Activated naive CD8-positive, alpha-beta T cell treated with anti-CD3 and anti-CD28 coated beads, Interleukin-2, amount 10 ng/mL, durations not matched to agents 7 days and 5 days (primary cell): ENCODE data around the gene COL1A1. TPM values are rescaled to one million over a fixed set of nuclear protein-coding genes. Genes with fewer than 3 reads are reported as not detected.
A peak's percentile ranks its signal among the peaks of the same experiment; 100 is the strongest.

Experiments
- ATAC-seq: fragments of 150-1000 bp; cut with Tn5 transposase; one replicate; pipeline ENCODE4 v1.10.0; 2021; ENCODE audit warnings: low read depth, moderate library complexity
- POLR2A ChIA-PET: fragments of 350-600 bp; sonication (Branson Sonifier 250); formaldehyde crosslinking; loops from one replicate; lab custom pipeline; 2021; ENCODE audit warnings: antibody characterized with exemption; lab: Charles Lee
- DNase-seq: peaks from one replicate; pipeline ENCODE4 v3.0.0; 2021
- H3K27ac Mint-ChIP-seq: one replicate; pipeline ENCODE4 v1.8.0; 2022; ENCODE audit warnings: mild to moderate bottlenecking, mixed read lengths
- H3K27me3 Mint-ChIP-seq: one replicate; pipeline ENCODE4 v1.8.0; 2022; ENCODE audit warnings: mild to moderate bottlenecking, moderate library complexity, mixed read lengths
- H3K36me3 Mint-ChIP-seq: one replicate; pipeline ENCODE4 v1.8.0; 2021; ENCODE audit warnings: mild to moderate bottlenecking, mixed read lengths
- H3K4me1 Mint-ChIP-seq: one replicate; pipeline ENCODE4 v1.8.0; 2021; ENCODE audit warnings: mixed read lengths
- H3K4me3 Mint-ChIP-seq: one replicate; pipeline ENCODE4 v1.8.0; 2022; ENCODE audit warnings: mild to moderate bottlenecking, moderate library complexity, mixed read lengths
- H3K9me3 Mint-ChIP-seq: one replicate; pipeline ENCODE4 v1.8.0; 2021; ENCODE audit warnings: mixed read lengths
- total RNA-seq, 2 experiments: library from RNA; stranded (reverse); gene quantifications; one replicate each; pipeline ENCODE4 v1.2.3, GENCODE V29; 2021

Gene COL1A1
- total RNA-seq, 2 experiments from 2014 or later: 0.78 to 0.96 TPM

- peaks cover 21% of the 10 kb centered on the region for H3K4me1 Mint-ChIP-seq
- DNase-seq (no peak), ATAC-seq (no peak)
- no peaks in the 10 kb centered on the region for H3K9me3 Mint-ChIP-seq
- peak overlapping the region; percentile 88 for H3K27ac Mint-ChIP-seq
- POLR2A ChIA-PET: no interaction called here
- no peaks in the 10 kb centered on the region for H3K36me3 Mint-ChIP-seq
- H3K27me3 Mint-ChIP-seq: peaks cover 2% of the 10 kb centered on the region
- H3K4me3 Mint-ChIP-seq: peak overlapping the region; percentile 62
Observed at GRCh38 chr17:50184064-50184463, 17.4 kb downstream of the COL1A1 start.

GRCh38 chr17:50183421-50183994 lies 17.9 kb downstream of the COL1A1 start:
- H3K27ac Mint-ChIP-seq: peak overlapping the region; percentile 88
- H3K27me3 Mint-ChIP-seq: peaks cover 2% of the 10 kb centered on the region
- peak overlapping the region; percentile 62 for H3K4me3 Mint-ChIP-seq
- H3K36me3 Mint-ChIP-seq: no peaks in the 10 kb centered on the region
- H3K9me3 Mint-ChIP-seq: no peaks in the 10 kb centered on the region
- peaks cover 22% of the 10 kb centered on the region for H3K4me1 Mint-ChIP-seq
- ATAC-seq: peak; percentile 46
- POLR2A ChIA-PET: no interaction called here
- DNase-seq: no peak

GRCh38 chr17:50182783-50183420 lies 18.5 kb downstream of the COL1A1 start:
- no peaks in the 10 kb centered on the region for H3K9me3 Mint-ChIP-seq
- H3K4me3 Mint-ChIP-seq: no peak overlapping the region
- peaks cover 2% of the 10 kb centered on the region for H3K27me3 Mint-ChIP-seq
- ATAC-seq (no peak), DNase-seq (no peak)
- peak overlapping the region; percentile 69 for H3K27ac Mint-ChIP-seq
- POLR2A ChIA-PET: no interaction called here
- peaks cover 28% of the 10 kb centered on the region for H3K4me1 Mint-ChIP-seq
- H3K36me3 Mint-ChIP-seq: no peaks in the 10 kb centered on the region

- Mint-ChIP-seq H3K36me3 (no peaks in the 10 kb centered on the region), H3K4me3 (no peak overlapping the region), H3K9me3 (no peaks in the 10 kb centered on the region), H3K27me3 (peaks cover 2% of the 10 kb centered on the region), H3K4me1 (peaks cover 28% of the 10 kb centered on the region), H3K27ac (peak overlapping the region; percentile 26)
- no peak for ATAC-seq
- POLR2A ChIA-PET: no interaction called here
- DNase-seq: no peak
Observed at GRCh38 chr17:50181591-50182560, 19.6 kb downstream of the COL1A1 start.

GRCh38 chr17:50181144-50181543 lies 20.3 kb downstream of the COL1A1 start:
- peaks cover 28% of the 10 kb centered on the region for H3K4me1 Mint-ChIP-seq
- H3K36me3 Mint-ChIP-seq: no peaks in the 10 kb centered on the region
- no peak for DNase-seq
- no peak overlapping the region for H3K27ac Mint-ChIP-seq
- POLR2A ChIA-PET: no interaction called here
- H3K27me3 Mint-ChIP-seq: peaks cover 2% of the 10 kb centered on the region
- H3K4me3 Mint-ChIP-seq: no peak overlapping the region
- no peaks in the 10 kb centered on the region for H3K9me3 Mint-ChIP-seq
- no peak for ATAC-seq

GRCh38 chr17:50180620-50181019 lies 20.8 kb downstream of the COL1A1 start:
- DNase-seq (no peak), ATAC-seq (no peak)
- Mint-ChIP-seq H3K9me3 (no peaks in the 10 kb centered on the region), H3K27me3 (peaks cover 2% of the 10 kb centered on the region), H3K4me1 (peaks cover 28% of the 10 kb centered on the region), H3K36me3 (no peaks in the 10 kb centered on the region), H3K4me3 (no peak overlapping the region), H3K27ac (no peak overlapping the region)
- POLR2A ChIA-PET: no interaction called here

- ATAC-seq (no peak), DNase-seq (no peak)
- Mint-ChIP-seq H3K36me3 (no peaks in the 10 kb centered on the region), H3K4me1 (peaks cover 28% of the 10 kb centered on the region), H3K27me3 (peaks cover 2% of the 10 kb centered on the region), H3K9me3 (no peaks in the 10 kb centered on the region), H3K27ac (peak overlapping the region; percentile 47), H3K4me3 (no peak overlapping the region)
- POLR2A ChIA-PET: no interaction called here
Observed at GRCh38 chr17:50180111-50180510, 21.3 kb downstream of the COL1A1 start.

- H3K27me3 Mint-ChIP-seq: peaks cover 2% of the 10 kb centered on the region
- DNase-seq (peak; percentile 53), ATAC-seq (peak; percentile 84)
- POLR2A ChIA-PET: interaction anchor here (1.2 kb wide), 1 partner anchor 18 kb away, joined by 4 read pairs; no protein-coding TSS in a partner anchor
- peak overlapping the region; percentile 6 for H3K27ac Mint-ChIP-seq
- no peaks in the 10 kb centered on the region for H3K9me3 Mint-ChIP-seq
- H3K36me3 Mint-ChIP-seq: no peaks in the 10 kb centered on the region
- peak overlapping the region; percentile 28 for H3K4me3 Mint-ChIP-seq
- H3K4me1 Mint-ChIP-seq: peaks cover 18% of the 10 kb centered on the region
Observed at GRCh38 chr17:50177983-50178834, 23.2 kb downstream of the COL1A1 start.

- Mint-ChIP-seq H3K27me3 (peaks cover 2% of the 10 kb centered on the region), H3K36me3 (no peaks in the 10 kb centered on the region), H3K4me1 (peaks cover 13% of the 10 kb centered on the region), H3K4me3 (no peak overlapping the region), H3K27ac (no peak overlapping the region), H3K9me3 (no peaks in the 10 kb centered on the region)
- ATAC-seq: no peak
- POLR2A ChIA-PET: interaction anchor here (1.2 kb wide), 1 partner anchor 19 kb away, joined by 4 read pairs; no protein-coding TSS in a partner anchor
- DNase-seq: no peak
Observed at GRCh38 chr17:50177476-50177875, 24.0 kb downstream of the COL1A1 start.

- Mint-ChIP-seq H3K4me1 (peaks cover 9% of the 10 kb centered on the region), H3K4me3 (no peak overlapping the region), H3K36me3 (no peaks in the 10 kb centered on the region), H3K27ac (no peak overlapping the region), H3K9me3 (no peaks in the 10 kb centered on the region), H3K27me3 (peaks cover 4% of the 10 kb centered on the region)
- DNase-seq: no peak
- ATAC-seq: no peak
- POLR2A ChIA-PET: no interaction called here
Observed at GRCh38 chr17:50176559-50177357, 24.7 kb downstream of the COL1A1 start.

GRCh38 chr17:50175035-50175807 lies 26.2 kb downstream of the COL1A1 start:
- ATAC-seq: no peak
- H3K4me1 Mint-ChIP-seq: peaks cover 9% of the 10 kb centered on the region
- H3K36me3 Mint-ChIP-seq: no peaks in the 10 kb centered on the region
- no peak overlapping the region for H3K4me3 Mint-ChIP-seq
- POLR2A ChIA-PET: no interaction called here
- no peaks in the 10 kb centered on the region for H3K9me3 Mint-ChIP-seq
- peaks cover 2% of the 10 kb centered on the region for H3K27me3 Mint-ChIP-seq
- no peak overlapping the region for H3K27ac Mint-ChIP-seq
- DNase-seq: no peak
